ENCODE data around the gene NSDHL.
"Not testable (repeated sequence)": the region's sequence is repeated elsewhere in the genome, so short reads cannot be mapped to it uniquely, and the experiment has no call there.

NSDHL gene

DNA sequence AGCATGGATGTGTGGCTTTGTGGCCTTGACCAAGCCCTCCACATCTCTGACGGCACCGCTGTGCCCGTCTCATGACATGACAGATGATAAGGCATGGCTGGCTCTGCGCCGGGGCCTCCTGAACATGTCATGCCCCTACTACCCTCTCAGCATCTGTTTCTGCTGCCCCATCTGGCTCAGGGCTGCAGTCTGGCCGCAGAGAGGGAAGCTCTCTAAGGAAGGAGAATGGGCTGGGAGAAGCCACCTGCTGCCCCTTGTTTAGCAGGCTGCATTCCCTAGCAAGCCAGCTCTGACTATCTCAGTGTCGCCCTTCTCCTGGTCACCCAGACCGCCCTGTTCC is 74.2 kb downstream of the NSDHL start:
- H3K4me1 ChIP-seq (ENCODE audit: insufficient read depth, low read length), result no peaks in the 10 kb centered on the region
- H3K4me3 ChIP-seq (ENCODE audit: low read depth in 1 of 2, low read length in 2 of 2), result no peak overlapping the region
- no peaks in the 10 kb centered on the region for H3K36me3 ChIP-seq (ENCODE audit: insufficient read depth, low read length)
- no peak overlapping the region for H3K9ac ChIP-seq (ENCODE audit: low read length)
- H3K27me3 ChIP-seq (ENCODE audit: control insufficient read depth in 1 of 2, insufficient read depth in 2 of 2, low read length in 2 of 2), result peaks cover 0 to 47% of the 10 kb centered on the region in 2 donors
- no peak overlapping the region for H3K27ac ChIP-seq (ENCODE audit: low read depth, low read length)
- H3K9me3 ChIP-seq (ENCODE audit: low read length), result no peaks in the 10 kb centered on the region

DNA sequence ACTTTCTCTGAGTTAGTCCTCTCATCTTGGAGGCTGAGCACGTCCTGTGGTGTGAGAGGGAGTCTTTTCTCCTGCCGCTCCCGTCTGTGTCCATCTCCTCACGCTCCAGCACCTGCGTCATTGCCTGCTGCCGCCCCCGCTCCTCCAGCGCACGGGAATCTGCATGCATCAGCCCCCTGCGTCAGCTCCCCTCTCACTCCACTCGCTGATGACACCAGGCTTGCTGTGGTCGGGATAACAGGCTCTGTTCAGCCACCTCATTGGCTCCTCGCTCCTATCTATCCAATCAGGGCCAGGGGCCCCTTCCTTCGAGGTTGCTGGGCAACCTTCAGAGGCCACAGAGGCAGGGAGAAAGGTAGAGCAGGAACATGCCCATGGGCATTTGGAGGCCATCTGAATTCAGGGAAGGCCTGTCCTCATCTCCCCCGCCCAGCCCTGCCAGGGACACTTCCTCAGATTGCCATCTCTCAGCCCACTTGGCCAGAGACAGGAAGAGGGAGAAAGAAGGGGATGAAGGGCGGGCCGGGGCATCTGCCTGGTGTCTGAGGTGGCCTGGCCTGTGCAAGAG is 76.3 kb downstream of the NSDHL start:
- Histone ChIP-seq H3K9me3 (ENCODE audit: low read length) (no peaks in the 10 kb centered on the region), H3K9ac (ENCODE audit: low read length) (no peak overlapping the region), H3K4me3 (ENCODE audit: low read depth in 1 of 2, low read length in 2 of 2) (no peak overlapping the region), H3K27me3 (ENCODE audit: control insufficient read depth in 1 of 2, insufficient read depth in 2 of 2, low read length in 2 of 2) (peaks cover 0 to 30% of the 10 kb centered on the region in 2 donors), H3K4me1 (ENCODE audit: insufficient read depth, low read length) (no peaks in the 10 kb centered on the region), H3K36me3 (ENCODE audit: insufficient read depth, low read length) (no peaks in the 10 kb centered on the region), H3K27ac (ENCODE audit: low read depth, low read length) (no peak overlapping the region)

DNA sequence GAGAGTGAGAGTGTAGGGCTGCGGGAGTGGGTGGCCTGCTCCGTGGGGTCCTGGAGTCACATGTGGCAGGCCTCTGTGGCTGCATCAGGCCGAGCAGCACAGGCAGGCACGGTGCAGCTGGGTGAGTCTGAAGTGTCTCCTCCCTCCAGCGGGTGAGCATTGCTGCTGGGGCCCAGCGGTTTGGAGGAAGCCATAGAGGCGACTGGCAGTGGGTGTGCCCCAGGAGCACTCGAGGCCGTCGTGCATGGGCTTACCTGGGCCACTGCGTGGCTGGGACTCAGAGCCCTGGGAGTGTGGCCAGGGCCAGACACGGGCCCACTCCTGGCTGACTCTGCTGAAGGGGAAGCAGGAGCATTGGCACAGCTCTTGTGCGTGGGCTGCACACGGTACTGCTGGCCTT is 77.6 kb downstream of the NSDHL start:
- H3K27ac ChIP-seq (ENCODE audit: low read depth, low read length), result no peak overlapping the region
- peaks cover 0 to 29% of the 10 kb centered on the region in 2 donors for H3K27me3 ChIP-seq (ENCODE audit: control insufficient read depth in 1 of 2, insufficient read depth in 2 of 2, low read length in 2 of 2)
- H3K4me1 ChIP-seq (ENCODE audit: insufficient read depth, low read length), result no peaks in the 10 kb centered on the region
- no peaks in the 10 kb centered on the region for H3K36me3 ChIP-seq (ENCODE audit: insufficient read depth, low read length)
- no peak overlapping the region for H3K9ac ChIP-seq (ENCODE audit: low read length)
- H3K9me3 ChIP-seq (ENCODE audit: low read length), result no peaks in the 10 kb centered on the region
- H3K4me3 ChIP-seq (ENCODE audit: low read depth in 1 of 2, low read length in 2 of 2), result no peak overlapping the region

DNA sequence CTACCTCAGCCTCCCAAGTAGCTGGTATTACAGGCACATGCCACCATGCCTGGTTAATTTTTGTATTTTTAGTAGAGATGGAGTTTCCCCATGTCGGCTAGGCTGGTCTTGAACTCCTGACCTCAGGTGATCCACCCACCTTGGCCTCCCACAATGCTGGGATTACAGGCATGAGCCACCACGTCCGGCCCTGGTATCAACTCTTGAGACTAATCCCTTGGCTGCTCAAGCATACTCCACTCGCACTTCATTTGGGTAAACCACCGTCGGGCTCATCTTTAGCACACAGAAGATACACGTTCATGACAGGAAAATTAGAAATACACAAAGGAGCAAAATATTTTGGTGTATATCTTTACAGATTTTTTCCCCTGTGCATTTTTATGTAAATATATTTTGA is 79.2 kb downstream of the NSDHL start:
- not testable (repeated sequence) for H3K36me3 ChIP-seq (ENCODE audit: insufficient read depth, low read length); H3K27ac ChIP-seq (ENCODE audit: low read depth, low read length); H3K4me1 ChIP-seq (ENCODE audit: insufficient read depth, low read length); H3K4me3 ChIP-seq (ENCODE audit: low read depth in 1 of 2, low read length in 2 of 2); H3K9ac ChIP-seq (ENCODE audit: low read length); H3K9me3 ChIP-seq (ENCODE audit: low read length)
- H3K27me3 ChIP-seq (ENCODE audit: control insufficient read depth in 1 of 2, insufficient read depth in 2 of 2, low read length in 2 of 2), result peaks cover 0 to 26% of the 10 kb centered on the region in 2 donors

DNA sequence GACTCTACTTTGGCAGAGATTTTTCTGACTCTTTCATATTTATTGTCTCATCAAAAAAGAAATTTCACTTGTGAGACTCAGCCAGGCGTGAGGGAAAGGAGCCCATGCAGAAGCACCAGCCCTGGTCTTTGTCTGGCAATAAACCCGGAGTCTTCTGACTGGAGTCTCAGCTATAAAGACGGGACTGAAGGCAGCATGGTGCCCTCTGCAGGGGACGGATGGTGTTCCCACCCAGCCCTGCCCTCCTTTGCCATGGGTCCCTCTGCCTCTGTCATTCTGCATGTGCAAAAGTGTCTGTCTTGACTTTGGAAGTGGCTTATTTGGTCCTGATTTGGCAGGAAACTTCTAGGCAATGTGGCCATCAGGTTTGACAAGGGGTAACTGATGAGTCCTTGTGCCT is 81.2 kb downstream of the NSDHL start:
- H3K36me3 ChIP-seq (ENCODE audit: insufficient read depth, low read length), result no peaks in the 10 kb centered on the region
- peaks cover 3 to 25% of the 10 kb centered on the region in 2 donors for H3K27me3 ChIP-seq (ENCODE audit: control insufficient read depth in 1 of 2, insufficient read depth in 2 of 2, low read length in 2 of 2)
- no peak overlapping the region for H3K4me3 ChIP-seq (ENCODE audit: low read depth in 1 of 2, low read length in 2 of 2)
- H3K9ac ChIP-seq (ENCODE audit: low read length), result no peak overlapping the region
- H3K27ac ChIP-seq (ENCODE audit: low read depth, low read length), result no peak overlapping the region
- no peaks in the 10 kb centered on the region for H3K4me1 ChIP-seq (ENCODE audit: insufficient read depth, low read length)
- no peaks in the 10 kb centered on the region for H3K9me3 ChIP-seq (ENCODE audit: low read length)

DNA sequence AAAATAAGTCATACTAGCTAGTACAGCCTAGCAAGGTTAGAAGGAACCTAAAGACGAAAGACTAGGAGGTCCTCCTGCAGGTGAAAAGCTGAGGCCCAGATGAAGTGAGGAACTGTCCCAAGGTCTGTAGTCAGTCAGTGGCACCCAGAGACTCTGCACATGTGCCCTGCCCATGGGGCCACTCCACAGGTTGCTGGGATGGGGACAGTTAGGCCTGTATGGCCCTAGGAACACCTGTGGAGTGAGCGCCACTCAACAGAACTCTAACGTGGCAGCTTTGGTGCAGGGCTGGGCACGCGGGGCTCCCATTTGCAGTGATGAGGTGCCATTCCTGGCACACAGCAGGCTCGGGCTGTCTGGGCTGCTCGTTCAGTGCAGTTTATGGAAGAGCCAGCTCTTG is 81.8 kb downstream of the NSDHL start:
- peaks cover 5 to 26% of the 10 kb centered on the region in 2 donors for H3K27me3 ChIP-seq (ENCODE audit: control insufficient read depth in 1 of 2, insufficient read depth in 2 of 2, low read length in 2 of 2)
- no peaks in the 10 kb centered on the region for H3K4me1 ChIP-seq (ENCODE audit: insufficient read depth, low read length)
- H3K36me3 ChIP-seq (ENCODE audit: insufficient read depth, low read length), result no peaks in the 10 kb centered on the region
- H3K4me3 ChIP-seq (ENCODE audit: low read depth in 1 of 2, low read length in 2 of 2), result no peak overlapping the region
- no peaks in the 10 kb centered on the region for H3K9me3 ChIP-seq (ENCODE audit: low read length)
- H3K9ac ChIP-seq (ENCODE audit: low read length), result no peak overlapping the region
- H3K27ac ChIP-seq (ENCODE audit: low read depth, low read length), result no peak overlapping the region

DNA sequence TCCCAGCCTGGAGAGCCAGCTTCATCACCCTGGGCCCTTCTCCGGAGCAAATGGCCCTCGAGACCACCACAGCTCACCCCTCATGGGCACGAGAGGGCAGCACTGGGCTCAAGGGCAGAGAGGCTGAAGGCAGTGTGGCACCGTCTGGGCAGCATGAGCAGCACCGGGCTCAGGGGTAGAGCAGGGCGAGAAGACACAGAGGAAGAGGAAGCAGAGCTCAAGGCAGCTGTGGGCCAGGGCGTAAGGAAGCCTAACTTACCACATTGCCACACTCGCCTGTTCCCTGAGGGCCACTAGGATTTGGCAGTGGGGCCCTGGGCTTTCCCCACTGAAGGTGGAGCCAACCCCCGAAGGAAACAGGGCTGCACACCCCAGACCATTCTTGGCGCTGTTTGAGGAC is 82.5 kb downstream of the NSDHL start:
- H3K27ac ChIP-seq (ENCODE audit: low read depth, low read length), result no peak overlapping the region
- H3K4me1 ChIP-seq (ENCODE audit: insufficient read depth, low read length), result no peaks in the 10 kb centered on the region
- H3K9ac ChIP-seq (ENCODE audit: low read length), result no peak overlapping the region

DNA sequence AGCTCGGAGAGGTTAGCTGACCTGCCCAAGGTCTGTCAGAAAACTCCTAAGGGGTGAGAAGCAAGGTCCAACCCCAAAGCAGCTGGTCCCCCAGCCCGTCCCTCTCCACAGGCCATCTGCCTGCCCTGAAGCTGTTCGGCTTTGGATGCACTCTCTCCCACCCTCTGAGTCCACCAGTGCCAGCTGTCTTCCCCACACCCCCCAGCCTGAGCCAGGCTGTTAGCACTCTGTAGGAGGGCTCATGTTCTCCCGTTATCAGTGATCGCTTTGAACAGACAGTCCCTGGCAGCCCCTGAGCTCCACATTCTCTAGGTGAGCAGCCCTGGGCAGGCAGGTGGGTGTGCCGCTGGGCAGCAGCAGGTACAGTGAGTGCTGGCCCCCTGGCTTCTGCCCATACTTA is 83.0 kb downstream of the NSDHL start:
- H3K27me3 ChIP-seq (ENCODE audit: control insufficient read depth in 1 of 2, insufficient read depth in 2 of 2, low read length in 2 of 2), result peaks cover 5 to 35% of the 10 kb centered on the region in 2 donors
- H3K27ac ChIP-seq (ENCODE audit: low read depth, low read length), result no peak overlapping the region
- H3K9ac ChIP-seq (ENCODE audit: low read length), result no peak overlapping the region
- no peak overlapping the region for H3K4me3 ChIP-seq (ENCODE audit: low read depth in 1 of 2, low read length in 2 of 2)
- no peaks in the 10 kb centered on the region for H3K36me3 ChIP-seq (ENCODE audit: insufficient read depth, low read length)
- H3K4me1 ChIP-seq (ENCODE audit: insufficient read depth, low read length), result no peaks in the 10 kb centered on the region
- no peaks in the 10 kb centered on the region for H3K9me3 ChIP-seq (ENCODE audit: low read length)

More for the DNA sequence above, 82.5 kb downstream of the NSDHL start:
- Histone ChIP-seq H3K27me3 (ENCODE audit: control insufficient read depth in 1 of 2, insufficient read depth in 2 of 2, low read length in 2 of 2) (peaks cover 5 to 31% of the 10 kb centered on the region in 2 donors), H3K36me3 (ENCODE audit: insufficient read depth, low read length) (no peaks in the 10 kb centered on the region), H3K9me3 (ENCODE audit: low read length) (no peaks in the 10 kb centered on the region), H3K4me3 (ENCODE audit: low read depth in 1 of 2, low read length in 2 of 2) (no peak overlapping the region)

DNA sequence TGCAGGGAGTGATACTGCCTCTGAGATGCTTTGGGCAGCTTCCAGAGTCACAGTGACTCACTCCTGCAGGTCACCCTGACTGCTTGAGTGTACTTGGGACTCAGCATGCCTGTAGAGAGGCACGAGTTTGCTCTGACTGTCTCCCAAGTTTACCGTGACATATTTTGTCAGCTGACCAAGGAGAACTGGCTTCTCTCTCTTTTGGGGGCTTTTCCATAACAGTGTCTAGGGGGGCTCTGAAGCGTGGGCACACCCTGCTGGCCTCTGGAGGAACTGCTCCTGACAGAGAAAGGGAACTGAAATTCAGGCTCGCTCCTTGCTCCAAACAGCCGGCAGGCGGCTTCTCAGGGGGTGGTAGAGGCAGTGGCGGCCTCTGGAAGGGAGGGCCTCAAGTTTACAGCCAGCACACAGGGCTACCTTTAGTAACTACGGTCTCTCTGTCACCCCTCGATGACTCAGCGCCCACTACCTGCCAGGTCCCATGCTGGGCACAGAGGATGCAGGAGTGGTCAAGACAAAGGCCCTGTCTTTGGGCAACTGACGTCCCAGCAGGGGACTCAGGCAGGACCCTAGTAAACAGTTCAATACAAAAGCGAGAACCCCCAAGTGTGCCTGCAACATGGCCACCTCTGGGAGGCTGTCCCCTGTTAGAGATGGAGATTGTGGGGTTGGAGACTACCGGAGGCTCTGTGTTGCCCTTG is 84.8 kb downstream of the NSDHL start:
- Histone ChIP-seq H3K9ac (ENCODE audit: low read length) (no peak overlapping the region), H3K36me3 (ENCODE audit: insufficient read depth, low read length) (no peaks in the 10 kb centered on the region), H3K27ac (ENCODE audit: low read depth, low read length) (no peak overlapping the region), H3K4me3 (ENCODE audit: low read depth in 1 of 2, low read length in 2 of 2) (no peak overlapping the region), H3K9me3 (ENCODE audit: low read length) (no peaks in the 10 kb centered on the region), H3K4me1 (ENCODE audit: insufficient read depth, low read length) (no peaks in the 10 kb centered on the region), H3K27me3 (ENCODE audit: control insufficient read depth in 1 of 2, insufficient read depth in 2 of 2, low read length in 2 of 2) (peaks cover 5 to 34% of the 10 kb centered on the region in 2 donors)

DNA sequence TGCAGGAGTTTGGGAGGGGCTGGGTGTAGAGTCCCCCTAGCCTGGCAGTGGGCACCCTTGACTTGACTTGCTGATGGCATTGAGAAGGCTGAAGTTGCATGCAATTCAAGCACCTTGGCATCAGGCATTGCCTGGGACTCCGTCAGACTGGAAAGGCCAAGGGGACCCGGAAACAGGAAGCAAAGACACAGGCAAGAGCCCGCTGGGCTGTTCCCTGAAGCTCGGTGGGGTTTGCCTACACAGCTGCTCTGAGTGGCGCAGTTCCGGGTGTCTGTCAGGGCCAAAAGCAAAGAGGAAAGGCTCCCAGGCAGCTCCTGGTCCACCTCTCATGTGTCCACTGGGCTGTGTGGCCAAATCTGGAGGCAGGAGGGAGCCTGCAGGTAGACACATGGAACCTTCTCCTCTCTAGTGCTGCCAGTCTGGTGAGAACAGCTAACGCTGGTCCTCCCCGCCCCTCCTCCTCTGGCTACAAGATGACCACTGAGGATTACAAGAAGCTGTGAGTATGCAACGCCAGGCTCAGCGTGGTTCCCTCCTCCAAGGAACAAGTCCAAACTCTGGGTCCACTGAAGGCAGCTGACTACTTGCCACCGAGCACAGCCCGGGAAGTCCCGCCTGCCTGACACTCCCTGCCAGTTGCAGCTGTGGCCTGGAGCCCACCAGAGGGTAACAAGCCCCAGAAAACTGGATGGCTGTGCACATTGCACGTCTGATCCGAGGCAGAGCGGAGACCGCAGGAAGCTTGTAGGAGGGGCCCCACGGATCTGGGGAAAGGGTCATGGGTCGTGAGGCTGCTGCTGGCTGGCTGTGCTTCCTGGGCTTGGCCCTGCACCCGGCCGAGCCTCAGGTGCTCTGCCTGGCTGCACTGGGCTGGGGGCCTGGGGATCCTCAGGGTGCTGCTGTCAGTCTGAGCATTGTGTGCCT is 87.1 kb downstream of the NSDHL start:
- Histone ChIP-seq H3K4me1 (ENCODE audit: insufficient read depth, low read length) (no peaks in the 10 kb centered on the region), H3K27ac (ENCODE audit: low read depth, low read length) (no peak overlapping the region), H3K9ac (ENCODE audit: low read length) (no peak overlapping the region), H3K4me3 (ENCODE audit: low read depth in 1 of 2, low read length in 2 of 2) (no peak overlapping the region), H3K9me3 (ENCODE audit: low read length) (no peaks in the 10 kb centered on the region), H3K36me3 (ENCODE audit: insufficient read depth, low read length) (no peaks in the 10 kb centered on the region), H3K27me3 (ENCODE audit: control insufficient read depth in 1 of 2, insufficient read depth in 2 of 2, low read length in 2 of 2) (peaks cover 5 to 32% of the 10 kb centered on the region in 2 donors)

DNA sequence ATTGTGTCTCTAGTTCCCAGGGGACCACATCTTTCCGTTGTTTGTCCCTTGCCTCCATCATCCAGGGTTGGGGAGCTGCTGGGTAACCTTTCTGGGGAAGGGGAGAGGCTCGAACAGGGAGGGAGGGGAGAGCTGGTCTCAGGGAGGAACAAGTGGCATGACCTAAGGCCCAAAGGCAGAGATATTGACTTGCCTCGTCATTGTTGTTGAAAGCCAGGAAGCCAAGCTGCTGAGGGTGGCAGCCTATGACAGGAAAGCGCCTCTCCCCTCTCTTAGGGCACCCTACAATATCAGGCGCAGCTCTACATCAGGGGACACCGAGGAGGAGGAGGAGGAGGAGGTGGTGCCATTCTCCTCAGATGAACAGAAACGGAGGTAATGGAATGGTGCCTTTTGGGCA is 87.8 kb downstream of the NSDHL start:
- H3K36me3 ChIP-seq (ENCODE audit: insufficient read depth, low read length), result no peaks in the 10 kb centered on the region
- H3K4me3 ChIP-seq (ENCODE audit: low read depth in 1 of 2, low read length in 2 of 2), result no peak overlapping the region
- H3K9me3 ChIP-seq (ENCODE audit: low read length), result no peaks in the 10 kb centered on the region
- peaks cover 5 to 26% of the 10 kb centered on the region in 2 donors for H3K27me3 ChIP-seq (ENCODE audit: control insufficient read depth in 1 of 2, insufficient read depth in 2 of 2, low read length in 2 of 2)
- no peak overlapping the region for H3K27ac ChIP-seq (ENCODE audit: low read depth, low read length)
- H3K9ac ChIP-seq (ENCODE audit: low read length), result no peak overlapping the region
- H3K4me1 ChIP-seq (ENCODE audit: insufficient read depth, low read length), result no peaks in the 10 kb centered on the region

Data from muscle layer of colon (tissue), 2 donors.